Endothelial cell of umbilical vein (primary cell): ENCODE measurements around the gene COG2. TPM values are rescaled to one million over a fixed set of nuclear protein-coding genes. Genes with fewer than 3 reads are reported as not detected.

Source experiments
- BruUV-seq: library from RNA; stranded (reverse); fragments of 400-500 nt; replicated peaks from 2 replicates; lab custom pipeline; 2021; lab: Mats Ljungman, UMichigan
- CTCF ChIA-PET: fragments of 300-600, 350-600 bp; sonication (Branson Sonifier 250); formaldehyde crosslinking; loops from one replicate; lab custom pipeline; 2021; ENCODE audit warnings: antibody characterized with exemption, inconsistent platforms; lab: Charles Lee
- POLR2A ChIA-PET: fragments of 300-600, 350-600 bp; sonication (Branson Sonifier 250); formaldehyde crosslinking; loops from one replicate; lab custom pipeline; 2021; ENCODE audit warnings: antibody characterized with exemption, inconsistent platforms; lab: Charles Lee
- DNase-seq: peaks from one replicate; pipeline ENCODE4 v3.0.0-alpha.2; 2011; ENCODE audit warnings: low read depth, low spot score
- FAIRE-seq: peaks from 2 replicates; lab custom pipeline; 2011; peaks lifted over from hg19 to GRCh38; lab: Jason Lieb, UNC
- H2AFZ ChIP-seq: 2 replicates; pipeline ENCODE4 v1.6.0; 2012; ENCODE audit warnings: low read depth, low read length, control low read depth, inconsistent platforms
- H3K27ac ChIP-seq: 2 replicates; pipeline ENCODE4 v1.5.1; 2011; ENCODE audit warnings: low read depth, mild to moderate bottlenecking, control low read depth, low read length, moderate library complexity; ENCODE audit not compliant: insufficient read depth
- H3K27me3 ChIP-seq, 2 experiments: 2 replicates each; pipeline versions ENCODE4 v1.6.0 to v1.6.1; 2011; ENCODE audit warnings: low read length in 2 of 2, mixed read lengths in 1 of 2; ENCODE audit not compliant: control insufficient read depth in 2 of 2, insufficient read depth in 2 of 2
- H3K36me3 ChIP-seq, 2 experiments: 2 replicates in 1 of 2; 3 replicates in 1 of 2; pipeline ENCODE4 v1.5.1; 2011; ENCODE audit warnings: low read length in 2 of 2, mild to moderate bottlenecking in 1 of 2, moderate library complexity in 1 of 2; ENCODE audit not compliant: control insufficient read depth in 2 of 2, insufficient read depth in 2 of 2; ENCODE audit errors: extremely low read depth in 1 of 2
- H3K4me1 ChIP-seq: 3 replicates; pipeline ENCODE4 v1.5.1; 2011; ENCODE audit warnings: mild to moderate bottlenecking, low read length; ENCODE audit not compliant: control insufficient read depth, insufficient read depth; ENCODE audit errors: extremely low read depth
- H3K4me2 ChIP-seq: 2 replicates; pipeline ENCODE4 v1.6.1; 2011; ENCODE audit warnings: low read length, control low read depth, mixed read lengths; ENCODE audit not compliant: insufficient read depth
- H3K4me3 ChIP-seq, 3 experiments: fragments of 200-600 bp in 1 of 3; sonication (generic), shearing (Covaris generic) in 1 of 3; replicated peaks in 1 of 3; 2 replicates each; pipeline ENCODE4 v1.5.1; 2011 to 2016; ENCODE audit warnings: control low read depth in 3 of 3, low read length in 3 of 3, mild to moderate bottlenecking in 2 of 3, inconsistent platforms in 1 of 3, low read depth in 1 of 3, moderate library complexity in 1 of 3; ENCODE audit not compliant: insufficient read depth in 1 of 3
- H3K79me2 ChIP-seq: 2 replicates; pipeline ENCODE4 v1.6.0; 2012; ENCODE audit warnings: low read length, inconsistent platforms; ENCODE audit not compliant: control insufficient read depth, insufficient read depth
- H3K9ac ChIP-seq: replicated peaks from 2 replicates; pipeline ENCODE3; 2011; ENCODE audit warnings: low read length, control low read depth; ENCODE audit not compliant: insufficient read depth; ENCODE audit errors: extremely low read depth
- H3K9me1 ChIP-seq: replicated peaks from 3 replicates; pipeline ENCODE4 v1.6.0; 2011; ENCODE audit warnings: mild to moderate bottlenecking, low read length; ENCODE audit not compliant: control insufficient read depth, insufficient read depth; ENCODE audit errors: extremely low read depth
- H3K9me3 ChIP-seq: replicated peaks from 2 replicates; pipeline ENCODE4 v1.5.1; 2012; ENCODE audit warnings: low read length, inconsistent platforms; ENCODE audit not compliant: control insufficient read depth, insufficient read depth
- H4K20me1 ChIP-seq: replicated peaks from 2 replicates; pipeline ENCODE3; 2011; ENCODE audit warnings: mild to moderate bottlenecking, low read length; ENCODE audit not compliant: control insufficient read depth, insufficient read depth; ENCODE audit errors: extremely low read depth
- FOS ChIP-seq: IDR thresholded peaks from 2 replicates; pipeline ENCODE4 v1.6.1; 2011; ENCODE audit warnings: mild to moderate bottlenecking, low read length, moderate library complexity, borderline replicate concordance; ENCODE audit not compliant: insufficient read depth
- GATA2 ChIP-seq: IDR thresholded peaks from 2 replicates; pipeline ENCODE4 v1.7.0; 2011; ENCODE audit warnings: low read depth, mild to moderate bottlenecking, moderate library complexity, mixed read lengths, low read length; ENCODE audit not compliant: insufficient read length, insufficient read depth
- JUN ChIP-seq: IDR thresholded peaks from 2 replicates; pipeline ENCODE4 v1.6.1; 2011; ENCODE audit warnings: borderline replicate concordance, low read depth; ENCODE audit not compliant: insufficient read length, insufficient read depth
- POLR2A ChIP-seq: IDR thresholded peaks from 2 replicates; pipeline ENCODE4 v1.6.1; 2012; ENCODE audit warnings: low read depth, mild to moderate bottlenecking, control low read depth, low read length
- POLR2AphosphoS5 ChIP-seq: IDR thresholded peaks from 2 replicates; pipeline ENCODE4 v1.6.1; 2012; ENCODE audit warnings: low read depth, mild to moderate bottlenecking, control low read depth, low read length, moderate library complexity; ENCODE audit not compliant: insufficient read depth
- dilution Hi-C: fragments of 300-500 bp; cut with MboI; formaldehyde crosslinking; loops from one replicate; pipeline ENCODE4 v1.15.0; 2019; ENCODE audit warnings: low sequenced_read_pairs; ENCODE audit not compliant: extremely low pct_ligation_motif_present
- intact Hi-C: fragments of 100-400 bp; cut with micrococcal nuclease; formaldehyde crosslinking; loops from one replicate; pipeline ENCODE4 v1.10.0; 2022
- polyA plus RNA-seq, 4 experiments: library from polyadenylated mRNA; depleted of rRNA in 3 of 4; stranded (reverse) in 3 of 4; unstranded in 1 of 4; fragments of >200 nt; gene quantifications; 2 replicates each; pipeline versions ENCODE4 v1.2.1 to v1.2.3, GENCODE V29; 2011 to 2012; ENCODE audit warnings: missing spikeins in 1 of 4
- total RNA-seq: library from RNA; stranded (reverse); gene quantifications from 2 replicates; pipeline ENCODE4 v1.2.3, GENCODE V29; 2021

Gene COG2
- total and polyA plus RNA-seq, 2 donors (not counting 3 experiments of a cell fraction or from before 2014, with no cell fraction given): 7.6 to 24.2 TPM

- Histone ChIP-seq H4K20me1 (no peaks in the 10 kb centered on the region), H3K27ac (no peak overlapping the region), H3K4me1 (peaks cover 11% of the 10 kb centered on the region), H3K9me1 (no peaks in the 10 kb centered on the region), H3K9ac (no peak overlapping the region), H3K79me2 (peaks cover 56% of the 10 kb centered on the region), H3K4me3 (no peak overlapping the region), H3K4me2 (no peak overlapping the region), H2AFZ (no peak overlapping the region), H3K9me3 (no peaks in the 10 kb centered on the region), H3K27me3 (no peaks in the 10 kb centered on the region), H3K36me3 (no peaks in the 10 kb centered on the region)
- BruUV-seq: no TSS peak
- no peak for DNase-seq
- TF ChIP-seq FOS: no peak
- no peak for TF ChIP-seq POLR2AphosphoS5
- CTCF ChIA-PET: no interaction called here
- intact Hi-C loops: loop anchor here (5.0 kb wide), 1 partner anchor 1990 kb away; no protein-coding TSS in a partner anchor
- POLR2A ChIA-PET: no interaction called here
- FAIRE-seq: no peak
- dilution Hi-C loops: no loop called here
Measured at GRCh38 chr1:230646710-230647302, 4.5 kb downstream of the COG2 start.

- Histone ChIP-seq H3K9ac (no peak overlapping the region), H2AFZ (no peak overlapping the region), H3K9me1 (no peaks in the 10 kb centered on the region), H3K4me3 (no peak overlapping the region), H3K27me3 (no peaks in the 10 kb centered on the region), H3K36me3 (no peaks in the 10 kb centered on the region), H3K9me3 (no peaks in the 10 kb centered on the region), H4K20me1 (peaks cover 2% of the 10 kb centered on the region), H3K27ac (no peak overlapping the region), H3K4me2 (no peak overlapping the region), H3K4me1 (peaks cover 9% of the 10 kb centered on the region), H3K79me2 (peaks cover 61% of the 10 kb centered on the region)
- FAIRE-seq: no peak
- ChIA-PET POLR2A (no interaction called here), CTCF (no interaction called here)
- no TSS peak for BruUV-seq
- TF ChIP-seq POLR2A (no peak), JUN (no peak), GATA2 (no peak)
- dilution Hi-C loops (no loop called here), intact Hi-C loops (loop anchor here (5.0 kb wide), 1 partner anchor 1990 kb away; no protein-coding TSS in a partner anchor)
- no peak for DNase-seq
Measured at GRCh38 chr1:230647321-230647720, 5.0 kb downstream of the COG2 start.
